Neural crest cell (in vitro differentiated cells): ENCODE data around the gene WNT8B. TPM values are rescaled to one million over a fixed set of nuclear protein-coding genes. Genes with fewer than 3 reads are reported as not detected.

Source experiments
- DNase-seq: peaks from one replicate; pipeline ENCODE4 v3.0.0; 2021; ENCODE audit warnings: low read depth, mixed read lengths, low spot score
- H3K27ac Mint-ChIP-seq: one replicate; pipeline ENCODE4 v1.8.0; 2021; ENCODE audit warnings: mild to moderate bottlenecking, mixed read lengths; ENCODE audit not compliant: unreplicated experiment
- H3K27me3 Mint-ChIP-seq: 2 replicates; pipeline ENCODE4 v1.8.0; 2021; ENCODE audit warnings: low read depth, mild to moderate bottlenecking, mixed read lengths
- H3K36me3 Mint-ChIP-seq: 2 replicates; pipeline ENCODE4 v1.8.0; 2021; ENCODE audit warnings: low read depth, mild to moderate bottlenecking, mixed read lengths
- H3K4me1 Mint-ChIP-seq: 2 replicates; pipeline ENCODE4 v1.8.0; 2021; ENCODE audit warnings: mixed read lengths
- H3K4me3 Mint-ChIP-seq: one replicate; pipeline ENCODE4 v1.8.0; 2021; ENCODE audit warnings: mild to moderate bottlenecking, mixed read lengths
- H3K9me3 Mint-ChIP-seq: 2 replicates; pipeline ENCODE4 v1.8.0; 2021; ENCODE audit warnings: mixed read lengths
- total RNA-seq: library from RNA; stranded (reverse); gene quantifications from 2 replicates; pipeline ENCODE4 v1.2.1, GENCODE V29; 2021
- TF ChIP-seq, protein P1 (sequence below): fragments of 200-600 bp; sonication (generic); conservative IDR thresholded peaks from 2 replicates; pipeline ENCODE4 v1.5.0; 2021; ENCODE audit warnings: antibody characterized with exemption, mild to moderate bottlenecking

Gene WNT8B
- total RNA-seq, 1 donor from 2014 or later: 4.2 TPM

DNA sequence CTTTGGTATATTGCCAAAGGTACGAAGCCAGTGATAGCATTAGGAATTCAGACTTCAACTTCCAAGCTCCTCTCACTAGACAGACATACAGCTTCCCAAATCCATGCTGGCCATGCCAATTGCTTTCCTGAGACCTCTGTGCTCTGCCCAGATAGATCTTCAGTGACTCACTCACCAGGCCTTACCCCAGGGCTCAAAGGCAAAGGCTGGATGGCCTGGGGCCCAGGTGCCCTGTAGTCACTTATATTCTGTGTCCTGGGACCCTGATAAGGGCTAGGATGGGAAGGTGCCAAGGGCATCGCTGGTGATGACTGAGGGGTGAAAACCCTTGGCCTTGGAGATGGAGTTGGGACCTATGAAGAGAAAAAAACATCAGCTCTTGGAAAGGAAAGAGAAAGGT, 27.7 kb downstream of the WNT8B start:
- peaks cover 4% of the 10 kb centered on the region for H3K27me3 Mint-ChIP-seq
- H3K36me3 Mint-ChIP-seq: peaks cover 20% of the 10 kb centered on the region
- H3K27ac Mint-ChIP-seq: no peak overlapping the region
- no peak overlapping the region for H3K4me3 Mint-ChIP-seq
- H3K4me1 Mint-ChIP-seq: peaks cover 18% of the 10 kb centered on the region
- no peaks in the 10 kb centered on the region for H3K9me3 Mint-ChIP-seq
- TF ChIP-seq, protein P1, sequence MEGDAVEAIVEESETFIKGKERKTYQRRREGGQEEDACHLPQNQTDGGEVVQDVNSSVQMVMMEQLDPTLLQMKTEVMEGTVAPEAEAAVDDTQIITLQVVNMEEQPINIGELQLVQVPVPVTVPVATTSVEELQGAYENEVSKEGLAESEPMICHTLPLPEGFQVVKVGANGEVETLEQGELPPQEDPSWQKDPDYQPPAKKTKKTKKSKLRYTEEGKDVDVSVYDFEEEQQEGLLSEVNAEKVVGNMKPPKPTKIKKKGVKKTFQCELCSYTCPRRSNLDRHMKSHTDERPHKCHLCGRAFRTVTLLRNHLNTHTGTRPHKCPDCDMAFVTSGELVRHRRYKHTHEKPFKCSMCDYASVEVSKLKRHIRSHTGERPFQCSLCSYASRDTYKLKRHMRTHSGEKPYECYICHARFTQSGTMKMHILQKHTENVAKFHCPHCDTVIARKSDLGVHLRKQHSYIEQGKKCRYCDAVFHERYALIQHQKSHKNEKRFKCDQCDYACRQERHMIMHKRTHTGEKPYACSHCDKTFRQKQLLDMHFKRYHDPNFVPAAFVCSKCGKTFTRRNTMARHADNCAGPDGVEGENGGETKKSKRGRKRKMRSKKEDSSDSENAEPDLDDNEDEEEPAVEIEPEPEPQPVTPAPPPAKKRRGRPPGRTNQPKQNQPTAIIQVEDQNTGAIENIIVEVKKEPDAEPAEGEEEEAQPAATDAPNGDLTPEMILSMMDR: no peak
- no peak for DNase-seq

DNA sequence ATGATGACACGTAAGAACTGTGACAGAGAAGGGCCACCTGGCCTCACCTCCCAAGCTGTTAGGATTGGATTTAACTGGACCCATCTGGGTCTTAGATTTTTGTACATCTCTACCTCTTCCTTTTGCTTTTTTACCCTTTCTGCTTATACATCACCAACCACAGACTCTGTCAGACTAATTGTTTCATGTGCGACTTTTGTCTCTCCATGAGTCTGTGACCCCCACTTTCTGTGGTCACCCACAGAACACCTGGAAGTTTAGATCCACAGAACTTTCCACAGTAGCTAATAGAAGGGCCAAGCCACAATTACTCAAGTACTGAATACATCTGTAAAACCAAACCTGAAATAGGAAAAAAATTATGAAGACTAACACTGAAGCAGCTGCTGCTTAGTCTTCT, 33.8 kb downstream of the WNT8B start:
- H3K9me3 Mint-ChIP-seq: no peaks in the 10 kb centered on the region
- no peak for DNase-seq
- H3K27me3 Mint-ChIP-seq: no peaks in the 10 kb centered on the region
- H3K36me3 Mint-ChIP-seq: peaks cover 20% of the 10 kb centered on the region
- TF ChIP-seq, protein P1: no peak
- peaks cover 9% of the 10 kb centered on the region for H3K4me1 Mint-ChIP-seq
- H3K27ac Mint-ChIP-seq: no peak overlapping the region
- H3K4me3 Mint-ChIP-seq: no peak overlapping the region

DNA sequence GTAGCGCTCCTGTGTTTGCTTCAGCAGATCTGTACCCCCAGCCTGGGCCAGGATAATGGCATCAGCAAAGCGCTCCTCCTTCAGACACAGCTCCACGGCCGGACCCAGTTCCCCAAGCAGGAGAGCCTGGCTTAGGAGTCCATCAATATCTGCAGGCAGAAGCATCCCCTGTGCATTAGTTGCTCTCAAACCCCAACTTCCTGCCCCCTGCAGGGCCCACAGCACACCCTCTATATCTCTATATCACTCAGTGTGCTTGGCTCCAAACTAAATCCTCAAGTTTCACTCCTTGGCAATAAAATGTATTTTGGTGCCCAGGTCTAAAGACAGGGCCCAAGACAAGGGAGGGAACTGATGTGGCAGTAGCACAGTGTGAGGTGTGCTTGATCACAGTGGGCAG, 35.2 kb downstream of the WNT8B start:
- peaks cover 15% of the 10 kb centered on the region for H3K4me1 Mint-ChIP-seq
- peaks cover 26% of the 10 kb centered on the region for H3K36me3 Mint-ChIP-seq
- no peak overlapping the region for H3K4me3 Mint-ChIP-seq
- H3K27ac Mint-ChIP-seq: no peak overlapping the region
- TF ChIP-seq, protein P1: no peak
- no peaks in the 10 kb centered on the region for H3K27me3 Mint-ChIP-seq
- H3K9me3 Mint-ChIP-seq: no peaks in the 10 kb centered on the region
- no peak for DNase-seq

DNA sequence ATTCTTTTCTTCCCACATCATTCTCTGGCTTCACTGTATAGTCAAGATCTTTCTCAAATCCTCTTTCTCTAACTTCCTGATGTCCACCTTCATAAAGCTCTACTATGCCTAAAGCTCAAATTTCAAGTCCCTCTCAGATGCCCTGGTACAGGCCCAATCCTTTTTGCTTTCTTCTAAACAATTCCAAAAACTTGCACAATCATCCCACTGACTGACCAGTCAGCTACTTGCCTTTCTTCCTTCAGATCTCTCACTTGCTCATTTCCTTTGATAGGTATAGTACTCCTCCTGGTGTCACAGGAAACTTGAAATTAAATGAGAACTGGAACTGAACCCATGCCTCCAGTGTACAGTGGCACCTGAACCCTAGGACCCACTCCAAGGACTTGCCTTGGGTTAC, 38.6 kb downstream of the WNT8B start:
- no peak overlapping the region for H3K4me3 Mint-ChIP-seq
- H3K9me3 Mint-ChIP-seq: no peaks in the 10 kb centered on the region
- no peak overlapping the region for H3K27ac Mint-ChIP-seq
- DNase-seq: no peak
- peaks cover 32% of the 10 kb centered on the region for H3K4me1 Mint-ChIP-seq
- peaks cover 22% of the 10 kb centered on the region for H3K36me3 Mint-ChIP-seq
- no peaks in the 10 kb centered on the region for H3K27me3 Mint-ChIP-seq
- TF ChIP-seq, protein P1: no peak

- Mint-ChIP-seq H3K4me3 (no peak overlapping the region), H3K4me1 (peaks cover 32% of the 10 kb centered on the region)
Measured at GRCh38 chr10:100502926-100503494, 40.2 kb downstream of the WNT8B start.

More at GRCh38 chr10:100502926-100503494, 40.2 kb downstream of the WNT8B start:
- Mint-ChIP-seq H3K27me3 (no peaks in the 10 kb centered on the region), H3K36me3 (peaks cover 22% of the 10 kb centered on the region), H3K27ac (peak overlapping the region; percentile 31), H3K9me3 (no peaks in the 10 kb centered on the region)
- TF ChIP-seq, protein P1: no peak
- no peak for DNase-seq
